NK-92 treated with Interleukin-12 subunit alpha and Interleukin-12 subunit beta, amount 100 ng/mL, for 24 hours (cell line): ENCODE measurements around the gene SPATA16.
"Not testable (repeated sequence)": the region's sequence is repeated elsewhere in the genome, so short reads cannot be mapped to it uniquely, and the experiment has no call there.

Experiments
- DNase-seq: peaks from one replicate; lab custom pipeline; 2025; lab: John Stamatoyannopoulos, UW

SPATA16 gene

DNA sequence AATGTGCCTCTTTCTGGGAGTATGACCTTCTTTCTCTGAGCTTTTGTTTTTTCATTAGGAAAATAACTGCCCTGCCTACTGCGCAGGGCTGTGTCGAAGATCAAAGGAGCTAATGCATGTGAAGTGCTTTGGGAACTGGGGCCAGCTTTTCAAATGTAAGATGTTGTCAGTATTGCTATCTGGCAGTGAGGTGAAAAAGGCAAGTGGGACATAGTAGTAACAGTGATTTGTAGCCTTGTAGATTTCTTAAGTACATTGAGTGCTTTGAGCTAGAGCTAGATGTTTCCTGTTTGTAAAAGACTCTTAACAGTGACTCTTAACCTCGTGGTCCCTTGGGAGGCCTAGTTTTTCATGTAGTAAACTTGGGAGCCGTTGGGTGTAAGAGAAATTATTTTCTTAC, 264.0 kb downstream of the SPATA16 start:
- no peak for DNase-seq

DNA sequence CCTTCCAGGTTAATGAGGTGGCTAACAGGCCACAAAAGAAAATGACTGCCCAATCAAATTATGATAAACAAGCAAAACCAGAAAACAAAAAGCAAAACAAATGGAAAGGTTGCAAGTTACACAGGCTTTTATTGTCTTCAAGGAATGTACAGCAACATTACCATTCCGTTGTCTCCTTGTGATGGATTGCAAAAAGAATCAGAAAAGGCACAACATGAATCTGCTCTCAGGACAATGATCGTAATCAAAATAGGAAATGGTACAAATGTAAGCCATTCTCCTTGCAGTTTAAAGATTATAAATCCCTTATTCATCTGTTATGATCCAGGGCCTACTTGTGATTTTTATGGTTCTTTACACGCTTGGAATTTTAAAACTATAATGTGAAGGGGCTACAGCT, 264.7 kb downstream of the SPATA16 start:
- DNase-seq = no peak

DNA sequence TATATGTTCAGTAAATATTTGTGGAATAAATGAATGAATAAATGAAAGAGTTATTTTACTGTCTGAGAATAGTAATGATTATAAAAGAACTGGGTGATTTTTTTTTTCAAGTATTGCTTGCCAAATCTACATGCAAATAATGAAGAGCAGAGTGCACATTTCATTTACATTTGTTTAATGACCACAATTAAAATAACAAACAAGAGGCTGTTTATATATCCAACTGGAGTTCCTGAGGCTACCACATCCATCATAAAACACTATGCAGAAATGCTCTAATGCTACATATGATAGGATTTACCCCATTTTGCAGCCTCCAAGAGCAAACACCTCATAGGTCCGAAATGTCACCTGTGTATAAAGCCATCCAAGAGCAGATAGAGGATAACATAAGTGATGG, 266.0 kb downstream of the SPATA16 start:
- no peak for DNase-seq

DNA sequence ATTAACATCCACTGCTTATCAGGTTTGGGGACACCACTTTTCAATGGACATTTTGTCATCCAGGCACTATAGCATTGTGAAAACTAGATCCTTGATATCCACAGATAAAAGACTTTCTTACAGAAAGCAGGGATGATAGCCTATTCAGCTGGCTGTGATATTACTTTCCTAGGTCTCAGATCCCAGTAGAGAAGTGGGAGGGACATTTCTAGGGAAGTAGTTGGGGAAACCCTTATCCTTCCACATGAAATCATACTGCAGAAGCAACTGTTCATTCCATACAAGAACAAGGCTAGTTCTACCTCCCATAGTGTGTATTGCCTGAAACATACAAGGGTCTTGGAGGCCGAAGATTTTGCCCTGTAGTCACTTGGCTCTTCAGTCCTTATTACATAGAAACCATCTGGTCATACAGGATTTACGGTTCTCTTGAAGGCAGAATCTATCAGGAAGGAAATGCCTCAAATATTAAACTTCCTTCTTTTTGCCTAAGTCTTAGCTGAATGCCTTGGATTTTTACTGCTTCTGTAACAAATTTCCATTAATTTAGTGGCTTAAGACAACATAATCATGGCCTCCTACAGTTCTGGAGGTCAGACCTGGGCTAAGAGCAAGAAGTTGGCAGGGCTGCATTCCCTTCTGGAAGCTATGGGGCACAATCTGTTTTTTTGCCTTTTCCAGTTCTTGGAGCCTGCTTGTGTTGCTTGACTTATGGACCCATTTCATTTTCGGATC, 271.1 kb downstream of the SPATA16 start:
- DNase-seq = no peak

DNA sequence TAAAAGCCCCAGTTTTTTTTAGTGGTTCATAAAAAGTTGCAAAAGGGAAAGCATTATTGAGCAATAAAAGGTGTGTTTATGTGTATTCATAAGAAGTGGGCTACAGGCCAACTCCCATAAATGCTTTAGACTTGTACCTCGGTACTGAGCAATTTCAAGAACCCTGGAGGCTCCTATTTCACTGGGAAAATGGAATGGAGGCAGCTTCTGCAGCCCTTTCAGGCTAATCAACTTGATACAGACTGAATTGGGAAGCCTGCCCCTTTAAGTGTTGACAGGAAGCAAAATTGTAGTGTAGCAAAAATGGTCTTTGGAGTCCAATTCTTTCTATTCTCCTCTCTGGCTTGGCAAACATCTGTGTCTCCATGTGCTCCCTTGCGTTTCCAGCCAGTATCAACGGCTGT, 271.7 kb downstream of the SPATA16 start:
- no peak for DNase-seq

DNA sequence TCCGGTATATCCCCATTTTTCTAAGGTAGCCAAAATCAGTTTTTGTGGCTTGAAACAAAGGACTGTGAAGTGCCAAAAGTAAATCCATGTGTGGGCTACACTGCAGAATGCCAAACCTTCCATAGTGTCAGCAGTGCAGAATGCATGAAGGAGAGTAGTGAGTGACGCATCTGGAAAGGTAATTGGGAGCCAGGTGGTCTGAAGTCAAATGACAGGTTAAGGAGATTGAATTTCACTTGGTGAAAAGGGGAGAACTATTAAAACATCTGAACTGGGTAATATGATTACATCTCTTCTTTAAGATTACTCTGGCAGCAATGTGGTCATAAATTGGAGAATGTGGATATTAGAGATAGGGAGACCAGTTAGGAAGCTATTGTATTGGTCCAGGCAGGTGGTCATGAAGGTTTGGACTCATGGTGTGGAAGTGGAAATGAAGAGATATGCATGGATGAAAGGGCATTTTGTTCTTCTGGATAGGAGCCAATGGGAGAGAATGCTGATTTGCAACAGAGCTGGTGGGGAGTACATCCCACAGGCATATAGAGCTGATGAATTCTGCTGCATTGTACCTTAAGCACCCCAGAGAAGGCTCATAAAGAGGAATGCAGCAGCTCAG, 272.3 kb downstream of the SPATA16 start:
- no peak for DNase-seq

DNA sequence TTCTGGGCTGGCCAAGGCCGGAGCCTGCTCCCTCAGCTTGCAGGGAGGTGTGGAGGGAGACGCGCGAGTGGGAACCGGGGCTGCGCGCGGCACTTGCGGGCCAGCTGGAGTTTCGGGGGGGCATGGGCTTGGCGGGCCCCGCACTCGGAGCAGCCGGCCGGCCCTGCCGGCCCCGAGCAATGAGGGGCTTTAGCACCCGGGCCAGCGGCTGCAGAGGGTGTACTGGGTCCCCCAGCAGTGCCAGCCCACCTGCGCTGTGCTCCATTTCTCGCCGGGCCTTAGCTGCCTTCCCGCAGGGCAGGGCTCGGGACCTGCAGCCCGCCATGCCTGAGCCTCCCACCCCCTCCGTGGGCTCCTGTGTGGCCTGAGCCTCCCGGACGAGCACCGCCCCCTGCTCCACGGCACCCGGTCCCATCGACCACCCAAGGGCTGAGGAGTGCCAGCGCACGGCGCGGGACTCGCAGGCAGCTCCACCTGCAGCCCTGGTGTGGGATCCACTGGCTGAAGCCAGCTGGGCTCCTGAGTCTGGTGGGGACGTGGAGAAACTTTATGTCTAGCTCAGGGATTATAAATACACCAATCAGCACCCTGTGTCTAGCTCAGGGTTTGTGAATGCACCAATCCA, 274.2 kb downstream of the SPATA16 start:
- not testable (repeated sequence) for DNase-seq

DNA sequence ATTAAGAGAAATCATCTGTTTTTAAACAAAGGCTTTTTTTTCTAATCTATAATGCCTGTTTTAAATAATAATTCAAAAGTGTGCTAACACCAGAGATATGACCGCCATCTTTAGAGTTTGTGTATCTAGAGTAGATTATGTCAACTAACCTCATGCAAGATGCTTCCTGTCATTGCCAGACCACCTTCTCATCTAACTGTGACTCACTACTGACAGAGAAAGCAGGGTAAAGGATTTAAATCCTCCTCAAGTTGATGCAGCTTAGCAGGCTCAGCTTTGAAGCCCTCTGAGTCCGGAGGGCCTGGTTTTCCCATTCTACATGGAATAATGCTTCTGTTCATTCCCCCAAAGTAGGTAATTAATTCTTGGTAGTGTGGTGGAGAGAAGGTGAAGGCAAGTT, 282.0 kb downstream of the SPATA16 start:
- no peak for DNase-seq

DNA sequence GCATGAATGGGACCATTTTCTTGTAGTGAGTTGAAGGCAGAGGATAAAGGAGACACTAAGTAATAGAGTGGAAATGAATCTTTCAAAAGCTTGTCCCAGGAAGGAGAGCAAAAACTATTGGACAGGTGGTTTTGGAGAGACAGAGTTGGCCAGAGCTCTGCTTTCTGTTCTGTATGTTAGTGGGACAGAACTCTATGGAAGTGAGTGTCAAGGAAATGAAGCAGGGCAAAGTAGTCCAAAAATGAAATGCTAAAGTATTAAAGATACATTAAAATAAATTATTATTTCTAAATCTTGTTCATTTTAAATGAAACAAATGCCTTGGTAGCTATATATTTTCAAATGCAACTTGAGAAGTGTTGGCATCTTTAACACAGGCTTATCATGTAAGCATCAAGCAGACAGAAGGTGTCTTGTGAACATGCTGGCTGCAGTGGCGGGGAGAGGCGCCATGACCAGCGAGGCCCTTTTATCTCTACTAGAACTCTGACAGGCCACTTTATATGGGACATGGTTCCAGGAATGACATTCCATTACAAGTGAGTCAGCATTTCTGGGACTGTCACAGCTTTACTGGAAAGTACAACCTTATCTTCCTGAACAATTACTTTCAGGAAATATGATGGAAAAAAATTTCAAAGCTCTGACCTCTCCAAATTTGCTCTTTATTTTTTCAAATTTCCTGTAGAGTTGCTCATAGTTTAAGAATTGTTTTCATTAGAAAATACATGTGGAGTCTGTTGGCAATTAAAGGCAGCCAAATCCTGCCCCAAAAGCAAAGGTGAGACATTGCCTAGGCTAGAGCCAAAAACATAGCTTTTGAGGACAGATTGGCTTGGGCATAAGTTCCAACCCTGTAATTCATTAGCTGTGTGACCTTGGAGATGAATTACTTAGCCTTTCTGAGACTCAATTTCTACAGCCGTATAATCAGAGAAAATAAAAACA, 284.0 kb downstream of the SPATA16 start:
- no peak for DNase-seq

DNA sequence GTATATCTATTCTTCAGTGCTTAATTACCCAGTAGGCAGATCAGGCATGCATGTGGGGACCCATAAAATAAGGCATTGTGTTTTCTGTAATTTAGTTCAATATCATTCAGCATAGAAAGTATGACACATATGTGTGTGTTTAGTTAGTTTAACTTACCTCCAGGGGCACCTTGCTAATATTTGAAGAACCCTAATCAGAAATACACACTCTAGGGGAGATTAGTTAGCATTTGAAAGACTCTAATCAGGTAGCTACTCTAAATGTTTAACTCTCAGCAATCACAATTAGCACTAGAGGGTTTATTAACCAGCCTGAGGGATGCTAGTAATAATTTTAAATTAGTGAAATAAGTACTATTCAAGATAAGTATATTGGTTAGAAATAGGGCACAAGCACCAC, 286.0 kb downstream of the SPATA16 start:
- no peak for DNase-seq

DNA sequence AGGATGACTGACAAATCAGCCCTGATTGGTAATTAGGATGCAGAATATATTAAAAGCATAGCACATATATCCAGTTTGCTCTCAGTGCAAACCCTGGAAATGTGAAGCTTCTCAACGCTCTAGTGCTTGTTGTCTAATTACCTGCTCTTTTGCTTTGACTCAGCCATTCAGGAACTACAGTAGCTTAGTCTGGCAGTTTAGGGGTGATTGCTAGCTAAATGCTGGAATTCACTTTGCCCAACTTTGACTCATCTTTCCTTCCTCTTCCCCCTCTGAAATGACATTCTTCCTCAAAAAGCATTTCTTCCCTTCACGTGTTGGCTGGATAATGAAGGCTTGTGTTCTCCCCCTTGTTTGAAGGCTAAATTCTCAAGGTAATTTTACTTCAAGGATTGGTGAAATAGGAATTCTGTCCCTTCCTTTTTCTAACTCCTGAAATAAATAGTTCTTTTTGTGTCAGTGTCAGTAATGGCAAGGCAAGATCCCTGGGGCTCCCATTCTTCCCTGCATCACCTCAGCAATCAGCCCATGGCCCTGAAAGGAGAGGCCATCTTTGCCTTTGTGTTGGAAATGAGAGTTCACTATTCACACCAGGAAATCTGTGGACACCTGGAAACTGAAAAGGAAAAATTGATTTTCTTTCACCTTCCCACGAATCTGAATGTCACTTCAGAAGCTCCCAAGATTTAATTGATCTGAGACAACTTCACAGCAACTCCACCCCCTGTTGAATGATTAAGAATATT, 286.9 kb downstream of the SPATA16 start:
- DNase-seq = no peak

DNA sequence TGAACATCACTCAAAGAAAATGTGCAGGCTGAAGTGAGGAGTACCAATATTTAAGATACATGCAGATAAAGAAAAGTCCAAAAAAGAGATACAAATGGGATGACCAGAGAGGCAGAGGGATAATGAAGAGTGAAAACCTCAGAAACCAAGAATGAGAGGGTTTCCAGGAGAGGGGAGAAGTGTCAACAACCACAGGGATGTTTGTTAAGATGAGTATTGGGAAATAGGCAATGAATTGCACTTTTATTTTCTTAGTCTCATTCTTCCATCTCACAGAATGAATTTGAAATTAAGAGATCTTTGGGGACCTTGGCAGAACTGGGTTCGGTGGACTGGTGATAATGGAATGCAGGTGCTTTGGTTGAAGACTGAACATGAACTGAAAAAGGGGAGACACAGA, 288.0 kb downstream of the SPATA16 start:
- DNase-seq = no peak

DNA sequence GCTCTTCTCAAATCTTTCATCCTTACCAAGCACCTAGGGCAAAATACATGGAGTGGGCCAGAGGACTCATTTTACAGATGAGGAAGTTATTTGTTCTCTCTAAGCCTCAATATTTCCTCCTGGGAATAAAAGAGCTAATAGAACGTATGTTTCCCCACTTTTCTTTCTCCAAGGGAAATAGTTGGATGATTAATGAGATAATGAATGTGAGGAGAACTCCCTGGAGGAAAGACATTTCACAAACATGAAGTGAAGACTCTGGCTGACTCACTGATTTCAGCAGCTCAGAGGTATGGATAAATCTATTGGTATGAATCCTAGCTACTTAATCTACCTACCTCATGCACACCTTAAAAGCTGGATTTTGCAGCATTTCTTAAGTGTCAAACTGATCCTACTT, 292.1 kb downstream of the SPATA16 start:
- DNase-seq = no peak

DNA sequence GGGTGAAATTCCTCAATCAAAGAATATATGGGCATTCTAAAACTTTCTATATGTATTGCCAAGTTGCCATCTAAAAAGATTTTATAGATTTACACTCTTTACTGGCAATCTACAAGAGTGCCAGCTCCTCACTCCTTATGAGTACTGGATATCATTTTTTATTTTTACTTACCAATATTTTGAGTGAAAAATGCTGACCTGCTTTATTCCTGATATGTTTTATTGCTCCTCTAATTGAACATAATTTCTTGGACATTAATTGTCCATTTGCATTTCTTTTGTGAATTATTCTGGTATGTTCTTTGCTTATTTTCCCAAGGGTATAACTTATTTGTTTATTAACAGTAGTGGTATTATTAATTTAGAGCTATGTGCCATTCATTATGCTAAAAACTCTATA, 293.7 kb downstream of the SPATA16 start:
- DNase-seq = no peak

DNA sequence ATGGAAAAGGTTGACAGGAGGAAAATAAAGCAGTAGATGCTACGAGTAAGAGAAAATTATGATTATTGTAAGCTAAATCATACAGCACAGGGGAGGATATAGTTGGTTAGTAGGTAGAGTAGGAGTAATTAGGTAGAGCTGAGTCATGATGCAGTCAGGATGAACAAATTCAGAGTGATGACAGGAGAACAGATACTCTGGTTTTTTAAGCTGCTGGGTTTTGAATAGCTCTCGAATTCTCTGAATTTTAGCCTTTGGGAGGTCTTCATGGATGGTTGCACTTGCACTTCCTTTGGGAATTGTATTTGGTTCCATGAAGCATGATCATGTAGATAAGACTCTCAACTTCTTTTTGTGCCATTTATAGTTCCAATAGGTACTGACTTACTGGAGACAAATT, 294.3 kb downstream of the SPATA16 start:
- no peak for DNase-seq

DNA sequence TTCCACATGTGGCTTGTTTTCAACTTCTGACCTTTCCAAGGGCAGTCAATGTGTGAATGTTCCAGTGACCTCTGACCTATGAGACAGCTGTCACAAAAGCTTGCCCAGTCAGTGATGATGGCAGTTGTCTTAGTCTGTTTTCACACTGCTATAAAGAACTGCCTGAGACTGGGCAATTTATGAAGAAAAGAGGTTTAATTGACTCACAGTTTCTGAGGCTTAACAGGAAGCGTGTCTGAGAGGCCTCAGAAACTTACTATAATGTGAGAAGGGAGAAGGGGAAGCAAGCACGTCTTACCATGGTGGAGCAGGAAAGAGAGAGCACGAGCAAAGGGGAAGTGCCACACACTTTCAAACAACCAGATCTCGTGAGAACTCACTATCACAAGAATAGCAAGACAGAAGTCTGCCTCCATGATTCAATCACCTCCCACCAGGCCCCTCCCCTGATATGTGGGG, 294.9 kb downstream of the SPATA16 start:
- peak; percentile 25 for DNase-seq

DNA sequence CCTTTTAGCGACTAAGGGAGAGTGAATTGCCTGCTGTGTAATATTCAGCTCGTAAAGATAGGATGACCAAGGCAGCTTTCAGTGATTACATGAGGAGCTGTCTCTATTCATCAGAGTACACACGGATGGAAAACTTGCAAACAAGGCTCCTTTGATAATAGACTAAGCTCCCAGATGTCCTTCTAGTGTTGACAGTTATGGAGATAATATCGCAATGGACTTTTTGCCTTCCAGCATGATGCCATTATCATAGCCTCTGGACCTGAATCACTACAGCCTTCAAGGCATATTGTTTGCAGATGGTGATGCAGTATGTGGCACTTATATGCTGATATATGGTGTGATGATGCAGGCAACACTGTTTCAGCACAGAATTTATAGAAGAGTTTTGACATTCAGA, 296.6 kb downstream of the SPATA16 start:
- no peak for DNase-seq

DNA sequence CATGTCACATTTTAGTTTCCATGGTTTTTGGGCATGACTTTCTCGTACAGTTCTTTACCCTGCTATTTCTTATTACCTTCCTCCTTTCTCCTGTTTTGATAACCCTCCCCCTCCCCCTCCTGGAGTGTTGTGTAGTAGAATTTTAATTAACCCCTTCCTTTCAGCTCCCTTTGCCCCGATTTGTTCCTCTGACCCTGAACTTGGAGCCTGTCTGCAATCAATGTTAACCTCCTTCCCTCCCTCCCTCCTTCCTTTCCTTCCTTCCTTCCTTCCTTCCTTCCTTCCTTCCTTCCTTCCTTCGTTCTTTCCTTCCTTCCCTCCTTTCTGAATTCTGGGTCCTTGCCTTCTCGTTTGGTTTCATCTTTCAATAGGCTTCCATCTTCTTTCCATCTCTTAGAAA, 300.1 kb downstream of the SPATA16 start:
- DNase-seq = no peak

DNA sequence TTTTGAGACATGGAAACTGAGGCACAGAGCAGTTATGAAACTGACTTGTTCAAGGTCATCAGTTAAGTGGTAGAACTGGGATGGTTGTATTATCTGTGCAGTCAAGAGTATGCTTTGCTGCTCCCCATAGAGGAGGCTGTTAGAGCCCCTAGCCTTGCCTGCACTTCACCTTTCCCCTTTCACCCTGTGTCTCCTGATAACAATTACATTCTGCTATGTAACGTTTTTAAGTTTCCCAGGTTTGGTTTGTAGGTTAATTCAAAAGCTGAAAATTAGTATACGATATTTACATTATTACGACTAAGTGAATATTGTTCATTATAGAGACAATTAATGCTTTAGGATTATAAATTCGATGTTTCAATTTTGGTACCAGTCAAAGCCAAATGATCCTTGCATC, 300.6 kb downstream of the SPATA16 start:
- DNase-seq = no peak

DNA sequence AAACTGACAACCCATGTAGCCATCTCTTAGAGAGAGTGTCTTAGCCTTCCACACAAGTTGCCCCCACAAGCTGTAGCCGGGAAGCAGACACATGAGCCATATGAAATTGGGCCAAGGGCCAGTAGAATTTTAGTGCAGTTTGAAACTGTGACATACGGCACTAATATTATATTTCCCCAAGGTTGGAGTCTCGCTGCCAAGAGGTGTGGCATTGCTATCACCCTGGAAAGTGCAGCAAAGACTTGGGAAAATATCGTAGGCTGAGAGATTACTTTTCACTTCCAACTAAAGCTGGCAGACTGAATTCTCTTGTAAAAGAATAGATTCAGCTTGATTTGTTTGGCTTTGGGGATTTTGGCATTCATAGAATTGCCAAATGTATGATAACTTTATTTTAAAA, 301.4 kb downstream of the SPATA16 start:
- no peak for DNase-seq
